ENCODE results near the gene DNM1.
A peak's percentile ranks its signal among the peaks of the same experiment; 100 is the strongest.

The DNM1 gene

DNA sequence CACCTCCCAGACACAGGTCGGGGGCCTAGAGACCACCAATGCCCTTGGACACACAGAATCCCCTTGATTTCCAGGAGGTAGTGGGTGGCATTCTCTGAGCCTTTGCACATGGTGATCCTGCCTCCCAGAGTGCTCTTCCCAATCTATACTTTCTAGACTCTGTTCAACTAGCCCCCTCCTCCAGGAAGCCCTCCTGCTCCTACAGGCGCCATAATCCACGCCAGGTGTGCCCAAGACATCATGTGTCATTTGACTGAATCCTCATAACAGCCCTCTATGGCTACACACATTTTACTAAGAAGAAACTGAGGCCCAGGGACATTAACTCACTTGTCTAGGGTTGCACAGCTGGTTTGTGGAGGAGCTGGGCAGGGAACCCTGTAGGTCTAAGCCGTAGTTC lies 36.0 kb upstream of the DNM1 start:
- H3K4me3 ChIP-seq (ENCODE audit: low read length): no peak overlapping the region
- DNase-seq (ENCODE audit: low read depth): no peak
- TF ChIP-seq, protein P1, sequence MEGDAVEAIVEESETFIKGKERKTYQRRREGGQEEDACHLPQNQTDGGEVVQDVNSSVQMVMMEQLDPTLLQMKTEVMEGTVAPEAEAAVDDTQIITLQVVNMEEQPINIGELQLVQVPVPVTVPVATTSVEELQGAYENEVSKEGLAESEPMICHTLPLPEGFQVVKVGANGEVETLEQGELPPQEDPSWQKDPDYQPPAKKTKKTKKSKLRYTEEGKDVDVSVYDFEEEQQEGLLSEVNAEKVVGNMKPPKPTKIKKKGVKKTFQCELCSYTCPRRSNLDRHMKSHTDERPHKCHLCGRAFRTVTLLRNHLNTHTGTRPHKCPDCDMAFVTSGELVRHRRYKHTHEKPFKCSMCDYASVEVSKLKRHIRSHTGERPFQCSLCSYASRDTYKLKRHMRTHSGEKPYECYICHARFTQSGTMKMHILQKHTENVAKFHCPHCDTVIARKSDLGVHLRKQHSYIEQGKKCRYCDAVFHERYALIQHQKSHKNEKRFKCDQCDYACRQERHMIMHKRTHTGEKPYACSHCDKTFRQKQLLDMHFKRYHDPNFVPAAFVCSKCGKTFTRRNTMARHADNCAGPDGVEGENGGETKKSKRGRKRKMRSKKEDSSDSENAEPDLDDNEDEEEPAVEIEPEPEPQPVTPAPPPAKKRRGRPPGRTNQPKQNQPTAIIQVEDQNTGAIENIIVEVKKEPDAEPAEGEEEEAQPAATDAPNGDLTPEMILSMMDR (conservative IDR thresholded peaks at IDR 0.05; ENCODE audit: low read length): no peak

DNA sequence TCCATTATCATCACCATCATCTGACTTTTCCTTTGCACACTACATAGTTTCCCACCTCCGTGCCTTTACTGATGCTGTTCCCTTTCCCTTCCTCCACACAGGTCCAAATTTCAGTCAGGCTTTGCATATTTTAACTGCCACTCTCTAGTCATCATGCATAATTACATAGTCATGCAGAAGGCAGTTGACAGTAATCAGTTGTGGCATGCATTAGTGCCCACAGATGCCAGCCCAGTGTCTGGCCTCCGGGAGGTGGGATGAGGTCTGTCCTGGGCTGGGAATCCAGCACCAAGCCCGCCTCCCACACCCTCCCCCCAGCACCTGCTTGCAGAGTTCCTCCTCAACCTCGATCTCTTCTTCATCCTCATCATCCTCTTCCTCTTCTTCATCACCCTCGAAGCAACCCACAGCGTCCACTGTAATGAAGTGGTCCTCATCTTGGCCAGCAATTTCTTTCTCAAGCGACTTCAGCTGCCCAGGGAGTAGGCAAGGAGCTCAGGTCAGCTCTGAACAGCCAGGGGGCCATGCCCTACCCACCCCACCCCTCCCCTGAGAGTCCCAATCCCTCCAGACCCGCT lies 34.4 kb upstream of the DNM1 start:
- H3K4me3 ChIP-seq (ENCODE audit: low read length): no peak overlapping the region
- TF ChIP-seq, protein P1 (conservative IDR thresholded peaks at IDR 0.05; ENCODE audit: low read length): no peak
- no peak for DNase-seq (ENCODE audit: low read depth)

DNA sequence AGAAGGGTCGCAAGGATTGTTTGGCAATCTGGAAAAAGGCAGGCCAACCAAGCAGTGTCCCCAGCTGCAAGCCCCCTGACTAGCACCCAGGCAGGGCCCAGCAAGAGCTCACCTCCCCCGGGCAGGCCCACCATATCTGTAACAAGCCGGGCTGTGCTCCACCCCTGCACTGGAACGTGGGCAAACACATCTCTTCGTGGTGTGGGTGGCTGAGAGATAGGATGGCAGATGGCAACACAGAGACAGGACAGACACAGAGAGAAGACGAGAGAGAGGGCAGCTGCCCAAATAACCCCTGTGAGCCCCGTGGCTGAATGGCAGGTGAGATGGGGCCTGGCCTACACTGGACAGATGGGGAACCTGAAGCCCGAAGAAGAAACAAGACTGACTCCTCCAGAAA lies 33.7 kb upstream of the DNM1 start:
- TF ChIP-seq, protein P1 (conservative IDR thresholded peaks at IDR 0.05; ENCODE audit: low read length): no peak
- H3K4me3 ChIP-seq (ENCODE audit: low read length): no peak overlapping the region
- DNase-seq (ENCODE audit: low read depth): no peak

DNA sequence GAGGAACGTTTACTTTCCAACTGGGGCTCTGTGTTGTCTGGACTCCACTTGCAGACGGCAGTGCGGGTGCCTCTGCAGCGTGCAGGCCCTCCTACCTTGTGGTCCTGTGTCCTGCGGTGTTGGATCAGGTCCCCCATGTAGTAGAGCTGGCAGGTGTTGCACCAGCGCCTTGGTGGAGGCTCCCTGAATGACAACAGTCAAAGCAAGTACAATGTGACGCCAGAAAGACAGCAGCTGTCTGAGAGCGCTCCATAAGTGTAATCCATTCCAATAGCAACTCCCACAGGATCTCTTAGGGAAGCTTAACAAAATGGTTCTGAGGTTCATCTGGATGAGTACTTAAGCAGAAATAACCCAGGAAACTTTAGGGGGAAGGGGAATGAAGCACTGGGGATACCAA lies 33.3 kb upstream of the DNM1 start:
- TF ChIP-seq, protein P1 (conservative IDR thresholded peaks at IDR 0.05; ENCODE audit: low read length): no peak
- DNase-seq (ENCODE audit: low read depth): no peak
- no peak overlapping the region for H3K4me3 ChIP-seq (ENCODE audit: low read length)

DNA sequence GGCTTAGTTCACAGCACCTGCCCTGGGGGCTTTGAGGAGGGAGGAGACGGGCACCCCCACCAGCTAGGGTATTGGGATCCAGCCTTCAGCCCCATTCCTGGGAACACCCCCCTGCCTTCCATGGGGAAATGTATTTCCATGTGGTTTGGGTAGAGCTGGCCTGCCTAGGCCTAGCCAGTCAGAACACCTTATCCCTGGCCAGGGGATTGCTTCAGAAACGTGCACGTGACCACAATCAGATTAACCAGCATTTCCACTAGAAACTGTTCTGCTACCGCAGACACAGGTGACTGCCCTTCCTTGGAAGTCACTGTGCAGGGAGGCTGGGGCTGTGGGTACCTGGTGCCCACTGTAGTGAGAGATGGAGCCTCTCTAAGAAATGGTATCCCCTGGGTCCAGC lies 29.1 kb upstream of the DNM1 start:
- TF ChIP-seq, protein P1 (conservative IDR thresholded peaks at IDR 0.05; ENCODE audit: low read length): no peak

DNA sequence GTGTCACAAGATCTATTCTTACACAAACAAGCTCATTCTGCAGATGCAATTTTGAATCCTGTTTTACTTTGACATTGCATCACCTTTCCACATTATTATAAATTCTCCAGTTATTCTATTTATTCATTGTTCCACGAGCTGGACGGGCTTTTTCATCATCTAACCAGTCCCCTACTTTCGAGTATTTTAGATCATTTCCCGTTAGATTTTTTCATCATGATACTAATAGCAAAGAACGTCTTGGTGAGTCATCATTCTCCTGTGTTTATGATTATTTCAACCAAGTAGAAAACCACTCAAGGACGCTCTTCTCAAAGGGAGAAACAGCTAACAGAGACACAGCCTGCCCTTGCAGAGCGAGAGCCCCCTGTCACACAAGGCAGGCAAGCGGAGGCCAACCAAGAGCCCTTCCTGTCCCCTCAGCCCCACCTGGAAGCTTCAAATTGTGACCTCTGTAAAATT lies 28.0 kb upstream of the DNM1 start:
- TF ChIP-seq, protein P1 (conservative IDR thresholded peaks at IDR 0.05; ENCODE audit: low read length): no peak
- DNase-seq (ENCODE audit: low read depth): peak; percentile 15
- no peak overlapping the region for H3K4me3 ChIP-seq (ENCODE audit: low read length)

More for the DNA sequence above, 29.1 kb upstream of the DNM1 start:
- DNase-seq (ENCODE audit: low read depth): no peak
- H3K4me3 ChIP-seq (ENCODE audit: low read length): no peak overlapping the region

DNA sequence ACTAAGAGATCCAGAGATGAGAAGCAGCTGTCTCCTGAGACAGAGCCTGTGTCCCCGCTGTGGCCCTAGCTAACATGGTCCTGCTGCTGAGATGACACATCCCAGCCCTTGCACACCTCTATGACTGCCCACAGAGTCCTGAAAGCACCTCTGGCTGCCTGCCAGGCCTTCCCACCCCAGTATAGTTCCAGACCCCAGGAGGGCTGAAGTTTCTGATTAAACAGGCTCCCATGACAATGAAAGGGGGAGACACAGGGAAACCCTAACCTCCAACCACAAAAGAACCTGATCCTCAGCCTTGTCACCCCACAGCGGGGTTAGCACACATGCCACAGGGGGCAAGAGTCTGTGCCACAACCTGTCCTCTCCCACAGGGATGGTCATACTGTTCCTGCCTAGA lies 27.5 kb upstream of the DNM1 start:
- H3K4me3 ChIP-seq (ENCODE audit: low read length): no peak overlapping the region
- TF ChIP-seq, protein P1 (conservative IDR thresholded peaks at IDR 0.05; ENCODE audit: low read length): no peak
- no peak for DNase-seq (ENCODE audit: low read depth)

All from AG10803 (cell line).